MM.1S (cell line): Measurements from ENCODE around the gene IPMK.
"Not testable (repeated sequence)": the region's sequence is repeated elsewhere in the genome, so short reads cannot be mapped to it uniquely, and the experiment has no call there.

Source experiments
- DNase-seq: peaks from one replicate; pipeline ENCODE4 v3.0.0-alpha.2; 2015
- H2AFZ ChIP-seq: fragments of 300-600 bp; sonication (generic); 2 replicates; pipeline ENCODE4 v1.6.0; 2016; ENCODE audit warnings: antibody characterized with exemption, low read length
- H3F3A ChIP-seq: fragments of 300-600 bp; sonication (generic); 2 replicates; pipeline ENCODE4 v1.6.1; 2016; ENCODE audit warnings: mild to moderate bottlenecking, antibody characterized with exemption, low read length, moderate library complexity, mixed read lengths; ENCODE audit not compliant: insufficient read depth
- H3K27ac ChIP-seq: fragments of 300-600 bp; sonication (generic); 2 replicates; pipeline ENCODE4 v1.5.1; 2016; ENCODE audit warnings: mild to moderate bottlenecking, low read length
- H3K27me3 ChIP-seq: fragments of 300-600 bp; sonication (generic); replicated peaks from 2 replicates; pipeline ENCODE4 v1.6.0; 2016; ENCODE audit warnings: low read length; ENCODE audit not compliant: insufficient read depth
- H3K36me3 ChIP-seq: fragments of 300-600 bp; sonication (generic); replicated peaks from 2 replicates; pipeline ENCODE4 v1.6.1; 2016; ENCODE audit warnings: mild to moderate bottlenecking, low read length, mixed read lengths; ENCODE audit not compliant: insufficient read depth
- H3K4me1 ChIP-seq: fragments of 300-600 bp; sonication (generic); 2 replicates; pipeline ENCODE4 v1.6.1; 2016; ENCODE audit warnings: low read length, mixed read lengths
- H3K4me2 ChIP-seq: fragments of 300-600 bp; sonication (generic); 2 replicates; pipeline ENCODE4 v1.6.0; 2016; ENCODE audit warnings: low read depth, low read length
- H3K4me3 ChIP-seq: fragments of 300-600 bp; sonication (generic); 2 replicates; pipeline ENCODE4 v1.5.1; 2016; ENCODE audit warnings: low read length, mixed read lengths
- H3K79me2 ChIP-seq: fragments of 300-600 bp; sonication (generic); 2 replicates; pipeline ENCODE4 v1.6.1; 2016; ENCODE audit warnings: mixed run types, low read length, mixed read lengths
- H3K9ac ChIP-seq: fragments of 300-600 bp; sonication (generic); 2 replicates; pipeline ENCODE4 v1.6.1; 2016; ENCODE audit warnings: low read length, mixed read lengths
- H3K9me2 ChIP-seq: fragments of 300-600 bp; sonication (generic); replicated peaks from 2 replicates; pipeline ENCODE4 v1.6.1; 2016; ENCODE audit warnings: mild to moderate bottlenecking, low read length, mixed read lengths; ENCODE audit not compliant: insufficient read depth
- H3K9me3 ChIP-seq: fragments of 300-600 bp; sonication (generic); replicated peaks from 2 replicates; pipeline ENCODE4 v1.6.1; 2016; ENCODE audit warnings: mild to moderate bottlenecking, low read length, mixed read lengths; ENCODE audit not compliant: insufficient read depth
- H4K20me1 ChIP-seq: fragments of 300-600 bp; sonication (generic); 2 replicates; pipeline ENCODE4 v1.6.1; 2016; ENCODE audit warnings: mild to moderate bottlenecking, low read length, moderate library complexity, mixed read lengths; ENCODE audit not compliant: insufficient read depth
- EZH2 ChIP-seq: fragments of 300-600 bp; sonication (generic); optimal IDR thresholded peaks from 2 replicates; pipeline ENCODE3; 2017; ENCODE audit warnings: low read depth, mild to moderate bottlenecking, antibody characterized with exemption, low read length, mixed read lengths
- EZH2phosphoT487 ChIP-seq: fragments of 300-600 bp; sonication (generic); IDR thresholded peaks from 2 replicates; pipeline ENCODE4 v1.6.1; 2018; ENCODE audit warnings: antibody characterized with exemption, low read length
- TF ChIP-seq, protein P1 (sequence below): fragments of 300-600 bp; sonication (generic); IDR thresholded peaks from 2 replicates; pipeline ENCODE4 v1.5.1; 2016; ENCODE audit warnings: antibody characterized with exemption, low read length, mixed read lengths

Gene IPMK

DNA sequence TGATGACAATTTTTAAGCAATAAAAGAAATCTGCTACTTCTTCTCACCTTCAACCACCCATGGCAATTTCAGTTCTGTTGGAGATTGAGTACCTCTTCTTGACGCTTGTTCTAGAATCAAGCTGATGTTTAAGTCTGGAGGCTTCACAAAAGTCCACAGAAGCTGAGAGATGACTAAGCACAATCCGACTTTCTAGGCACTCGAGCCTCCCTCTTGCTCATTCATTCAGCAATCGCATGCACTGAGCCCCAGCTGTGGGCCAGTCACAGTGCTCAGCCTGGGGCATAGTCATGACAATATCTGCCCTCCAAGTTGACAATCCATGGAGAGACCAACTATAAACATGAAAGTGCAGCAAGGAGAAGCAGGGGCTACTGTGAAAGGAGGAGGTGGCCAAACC lies 103.2 kb downstream of the IPMK start:
- Histone ChIP-seq H3K4me3 (no peak overlapping the region), H3K9ac (no peak overlapping the region), H3K36me3 (no peaks in the 10 kb centered on the region), H3K27ac (no peak overlapping the region), H3K9me2 (no peaks in the 10 kb centered on the region), H3F3A (no peaks in the 10 kb centered on the region), H4K20me1 (no peaks in the 10 kb centered on the region), H2AFZ (no peak overlapping the region), H3K9me3 (no peaks in the 10 kb centered on the region), H3K79me2 (no peaks in the 10 kb centered on the region), H3K4me1 (no peaks in the 10 kb centered on the region), H3K4me2 (no peak overlapping the region), H3K27me3 (no peaks in the 10 kb centered on the region)
- TF ChIP-seq, protein P1, sequence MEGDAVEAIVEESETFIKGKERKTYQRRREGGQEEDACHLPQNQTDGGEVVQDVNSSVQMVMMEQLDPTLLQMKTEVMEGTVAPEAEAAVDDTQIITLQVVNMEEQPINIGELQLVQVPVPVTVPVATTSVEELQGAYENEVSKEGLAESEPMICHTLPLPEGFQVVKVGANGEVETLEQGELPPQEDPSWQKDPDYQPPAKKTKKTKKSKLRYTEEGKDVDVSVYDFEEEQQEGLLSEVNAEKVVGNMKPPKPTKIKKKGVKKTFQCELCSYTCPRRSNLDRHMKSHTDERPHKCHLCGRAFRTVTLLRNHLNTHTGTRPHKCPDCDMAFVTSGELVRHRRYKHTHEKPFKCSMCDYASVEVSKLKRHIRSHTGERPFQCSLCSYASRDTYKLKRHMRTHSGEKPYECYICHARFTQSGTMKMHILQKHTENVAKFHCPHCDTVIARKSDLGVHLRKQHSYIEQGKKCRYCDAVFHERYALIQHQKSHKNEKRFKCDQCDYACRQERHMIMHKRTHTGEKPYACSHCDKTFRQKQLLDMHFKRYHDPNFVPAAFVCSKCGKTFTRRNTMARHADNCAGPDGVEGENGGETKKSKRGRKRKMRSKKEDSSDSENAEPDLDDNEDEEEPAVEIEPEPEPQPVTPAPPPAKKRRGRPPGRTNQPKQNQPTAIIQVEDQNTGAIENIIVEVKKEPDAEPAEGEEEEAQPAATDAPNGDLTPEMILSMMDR = no peak
- TF ChIP-seq EZH2phosphoT487 (no peak), EZH2 (no peak)
- DNase-seq = no peak

DNA sequence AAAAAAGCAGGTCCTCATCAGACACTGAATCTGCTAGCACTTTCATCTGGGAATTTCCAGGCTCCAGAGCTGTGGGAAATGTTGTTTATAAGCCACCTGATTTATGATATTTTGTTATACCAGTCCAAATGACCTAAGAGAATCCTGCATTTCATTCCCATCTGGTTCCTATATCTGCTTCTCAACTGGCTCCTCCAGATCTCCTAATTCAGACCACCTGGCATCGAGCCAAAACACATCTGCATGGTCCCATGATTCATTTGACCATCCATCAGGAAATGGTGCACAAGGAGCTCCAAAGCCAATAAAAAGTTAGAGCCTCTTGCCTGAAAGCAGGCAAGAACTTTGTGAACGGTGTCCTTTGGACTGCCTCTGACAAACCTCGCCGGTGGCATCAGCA lies 108.9 kb downstream of the IPMK start:
- H3K79me2 ChIP-seq = no peaks in the 10 kb centered on the region
- H3K4me1 ChIP-seq = no peaks in the 10 kb centered on the region
- H3K4me3 ChIP-seq = no peak overlapping the region
- H3K9me3 ChIP-seq = no peaks in the 10 kb centered on the region
- no peaks in the 10 kb centered on the region for H3K9me2 ChIP-seq
- no peak overlapping the region for H3K4me2 ChIP-seq
- H3K36me3 ChIP-seq = no peaks in the 10 kb centered on the region
- H3K27me3 ChIP-seq = no peaks in the 10 kb centered on the region
- DNase-seq = no peak
- no peak overlapping the region for H3K27ac ChIP-seq
- TF ChIP-seq EZH2 = no peak
- TF ChIP-seq, protein P1 = no peak
- TF ChIP-seq EZH2phosphoT487 = no peak
- H3F3A ChIP-seq = no peaks in the 10 kb centered on the region
- no peaks in the 10 kb centered on the region for H4K20me1 ChIP-seq
- H3K9ac ChIP-seq = no peak overlapping the region
- H2AFZ ChIP-seq = no peak overlapping the region

GRCh38 chr10:58157076-58157766 lies 110.5 kb downstream of the IPMK start:
- TF ChIP-seq EZH2 (no peak), EZH2phosphoT487 (no peak)
- TF ChIP-seq, protein P1 = no peak
- Histone ChIP-seq H3K9ac (no peak overlapping the region), H3K9me3 (no peaks in the 10 kb centered on the region), H3K27me3 (no peaks in the 10 kb centered on the region), H4K20me1 (no peaks in the 10 kb centered on the region), H3K9me2 (no peaks in the 10 kb centered on the region), H3K27ac (no peak overlapping the region), H2AFZ (no peak overlapping the region), H3F3A (no peaks in the 10 kb centered on the region), H3K79me2 (no peaks in the 10 kb centered on the region), H3K4me3 (no peak overlapping the region), H3K36me3 (no peaks in the 10 kb centered on the region), H3K4me1 (no peaks in the 10 kb centered on the region), H3K4me2 (no peak overlapping the region)
- no peak for DNase-seq

- H3F3A ChIP-seq, H3K36me3 ChIP-seq, H3K4me2 ChIP-seq: not testable (repeated sequence)
Observed at GRCh38 chr10:58155941-58156340, 111.8 kb downstream of the IPMK start.

More at GRCh38 chr10:58155941-58156340, 111.8 kb downstream of the IPMK start:
- not testable (repeated sequence) for H3K27ac ChIP-seq, H3K27me3 ChIP-seq, H3K79me2 ChIP-seq, H3K9ac ChIP-seq, H3K9me2 ChIP-seq, H3K4me3 ChIP-seq, H4K20me1 ChIP-seq, DNase-seq, H2AFZ ChIP-seq, H3K9me3 ChIP-seq, H3K4me1 ChIP-seq
